KMS-11 (cell line): Measurements from ENCODE around the gene TP53AIP1.

Experiments
- H2AFZ ChIP-seq: fragments of 200-600 bp; sonication (generic); 2 replicates; pipeline ENCODE4 v1.6.1; 2016; ENCODE audit warnings: antibody characterized with exemption, mixed run types, low read depth
- H3K27ac ChIP-seq: fragments of 200-600 bp; sonication (generic); 2 replicates; pipeline ENCODE4 v1.6.1; 2016; ENCODE audit warnings: mild to moderate bottlenecking, mixed run types
- H3K27me3 ChIP-seq: fragments of 200-600 bp; sonication (generic); 2 replicates; pipeline ENCODE4 v1.6.1; 2017; ENCODE audit warnings: mild to moderate bottlenecking, low read depth, mixed run types, moderate library complexity; ENCODE audit not compliant: insufficient read depth
- H3K36me3 ChIP-seq: fragments of 200-600 bp; sonication (generic); 2 replicates; pipeline ENCODE4 v1.6.1; 2017; ENCODE audit warnings: mild to moderate bottlenecking, mixed run types; ENCODE audit not compliant: insufficient read depth
- H3K4me1 ChIP-seq: fragments of 200-600 bp; sonication (generic); 2 replicates; pipeline ENCODE4 v1.6.1; 2016; ENCODE audit warnings: mild to moderate bottlenecking, low read depth, mixed run types; ENCODE audit not compliant: poor library complexity, severe bottlenecking
- H3K4me2 ChIP-seq: fragments of 200-600 bp; sonication (generic); 2 replicates; pipeline ENCODE4 v1.7.0; 2016; ENCODE audit warnings: mild to moderate bottlenecking, mixed run types
- H3K4me3 ChIP-seq: fragments of 200-600 bp; sonication (generic); IDR thresholded peaks from 2 replicates; pipeline ENCODE4 v1.6.1; 2017; ENCODE audit warnings: low read depth, low read length, mixed read lengths; ENCODE audit not compliant: insufficient read depth
- H3K79me2 ChIP-seq: fragments of 200-600 bp; sonication (generic); 2 replicates; pipeline ENCODE4 v1.6.1; 2016; ENCODE audit warnings: low read depth, mixed run types; ENCODE audit not compliant: insufficient read depth
- H3K9ac ChIP-seq: fragments of 200-600 bp; sonication (generic); 2 replicates; pipeline ENCODE4 v1.6.1; 2016; ENCODE audit warnings: mild to moderate bottlenecking, mixed run types
- H4K20me1 ChIP-seq: fragments of 200-600 bp; sonication (generic); 2 replicates; pipeline ENCODE4 v1.6.1; 2016; ENCODE audit warnings: mild to moderate bottlenecking, mixed run types; ENCODE audit not compliant: insufficient read depth
- TF ChIP-seq, protein P1 (sequence below): fragments of 200-600 bp; sonication (generic); conservative IDR thresholded peaks from 2 replicates; pipeline ENCODE4 v1.6.1; 2017; ENCODE audit warnings: low read depth, mild to moderate bottlenecking, antibody characterized with exemption, low read length, moderate library complexity, mixed read lengths

TP53AIP1 gene

DNA sequence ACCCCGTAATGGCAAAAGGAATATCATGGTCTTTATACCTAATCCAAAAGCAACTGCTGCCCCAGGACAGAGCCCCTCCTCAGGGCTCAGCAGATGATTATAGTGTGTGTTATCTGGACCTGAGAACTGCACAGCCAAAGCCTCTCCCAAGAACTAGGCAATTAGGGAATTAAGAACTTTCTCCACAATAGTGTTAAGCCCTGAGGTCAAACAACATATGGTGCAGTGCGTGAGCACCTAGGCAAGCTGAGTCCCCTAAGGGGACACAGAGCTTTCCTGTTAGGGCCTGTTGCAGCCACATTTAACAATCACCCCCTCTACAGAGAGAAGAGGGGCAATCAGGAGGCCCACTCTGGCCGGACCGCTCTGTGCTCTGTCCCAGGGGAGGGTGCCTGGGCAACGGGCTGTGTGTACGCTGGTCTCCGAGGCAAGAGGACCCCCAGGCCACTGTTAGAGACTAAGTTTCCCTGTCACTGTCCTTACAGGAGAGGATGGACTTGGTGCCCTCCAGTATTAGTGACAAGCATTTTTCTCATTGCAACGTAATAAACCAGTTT lies 52.9 kb downstream of the TP53AIP1 start:
- Histone ChIP-seq H3K27ac (no peak overlapping the region), H3K27me3 (no peaks in the 10 kb centered on the region), H3K36me3 (no peaks in the 10 kb centered on the region), H2AFZ (no peak overlapping the region), H3K79me2 (no peaks in the 10 kb centered on the region), H3K4me1 (no peaks in the 10 kb centered on the region), H3K4me2 (no peak overlapping the region), H3K9ac (no peak overlapping the region), H3K4me3 (no peak overlapping the region), H4K20me1 (no peaks in the 10 kb centered on the region)
- TF ChIP-seq, protein P1, sequence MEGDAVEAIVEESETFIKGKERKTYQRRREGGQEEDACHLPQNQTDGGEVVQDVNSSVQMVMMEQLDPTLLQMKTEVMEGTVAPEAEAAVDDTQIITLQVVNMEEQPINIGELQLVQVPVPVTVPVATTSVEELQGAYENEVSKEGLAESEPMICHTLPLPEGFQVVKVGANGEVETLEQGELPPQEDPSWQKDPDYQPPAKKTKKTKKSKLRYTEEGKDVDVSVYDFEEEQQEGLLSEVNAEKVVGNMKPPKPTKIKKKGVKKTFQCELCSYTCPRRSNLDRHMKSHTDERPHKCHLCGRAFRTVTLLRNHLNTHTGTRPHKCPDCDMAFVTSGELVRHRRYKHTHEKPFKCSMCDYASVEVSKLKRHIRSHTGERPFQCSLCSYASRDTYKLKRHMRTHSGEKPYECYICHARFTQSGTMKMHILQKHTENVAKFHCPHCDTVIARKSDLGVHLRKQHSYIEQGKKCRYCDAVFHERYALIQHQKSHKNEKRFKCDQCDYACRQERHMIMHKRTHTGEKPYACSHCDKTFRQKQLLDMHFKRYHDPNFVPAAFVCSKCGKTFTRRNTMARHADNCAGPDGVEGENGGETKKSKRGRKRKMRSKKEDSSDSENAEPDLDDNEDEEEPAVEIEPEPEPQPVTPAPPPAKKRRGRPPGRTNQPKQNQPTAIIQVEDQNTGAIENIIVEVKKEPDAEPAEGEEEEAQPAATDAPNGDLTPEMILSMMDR = no peak

DNA sequence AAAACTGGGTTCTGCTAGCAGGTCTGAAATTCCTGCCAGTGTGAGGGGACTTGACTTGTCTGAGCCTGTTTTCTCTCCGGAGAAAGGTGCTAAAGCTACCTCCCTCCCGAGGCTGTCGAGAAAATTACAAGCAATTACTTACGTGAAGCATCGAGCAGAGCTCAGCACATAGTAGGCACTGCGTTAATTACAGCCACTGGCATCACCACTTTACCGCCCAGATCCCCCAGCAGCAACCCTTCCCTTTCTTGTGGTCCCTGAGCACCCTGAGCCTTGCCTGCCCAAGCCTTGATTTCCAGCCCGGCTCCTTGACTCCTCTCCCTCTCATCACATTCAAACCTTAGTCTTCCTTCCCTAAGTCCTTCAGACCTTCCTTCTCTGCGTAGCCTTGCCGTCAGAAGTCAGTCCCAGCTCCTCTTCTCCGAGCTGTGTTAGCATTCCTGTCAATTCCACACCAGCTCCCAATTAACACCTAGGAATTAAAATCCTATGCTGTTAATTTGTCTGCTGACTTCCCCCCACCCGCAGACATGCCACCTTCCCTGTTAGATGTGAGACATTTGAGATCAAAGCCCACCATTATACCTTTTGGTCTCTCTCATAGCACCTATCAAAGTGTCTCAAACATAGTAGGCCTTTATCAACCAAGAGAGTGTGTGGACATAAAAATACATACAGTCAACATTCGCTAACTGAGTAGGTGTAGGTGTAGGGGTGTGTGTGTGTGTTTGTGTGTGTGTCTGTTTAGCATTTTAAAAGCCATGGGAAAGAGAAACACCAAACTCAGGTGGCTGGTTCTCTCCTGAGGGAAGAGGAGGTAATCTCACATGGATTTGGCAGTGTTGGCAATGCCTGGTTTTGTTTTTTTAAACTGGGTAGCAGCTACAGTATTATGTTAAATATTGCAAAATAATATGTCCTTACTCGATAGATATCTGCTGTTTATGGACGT lies 54.4 kb downstream of the TP53AIP1 start:
- Histone ChIP-seq H3K79me2 (no peaks in the 10 kb centered on the region), H3K27ac (no peak overlapping the region), H3K36me3 (no peaks in the 10 kb centered on the region), H3K4me3 (no peak overlapping the region), H3K4me1 (peaks cover 6% of the 10 kb centered on the region), H3K27me3 (no peaks in the 10 kb centered on the region), H4K20me1 (no peaks in the 10 kb centered on the region), H2AFZ (no peak overlapping the region), H3K9ac (no peak overlapping the region), H3K4me2 (no peak overlapping the region)
- TF ChIP-seq, protein P1 = no peak

DNA sequence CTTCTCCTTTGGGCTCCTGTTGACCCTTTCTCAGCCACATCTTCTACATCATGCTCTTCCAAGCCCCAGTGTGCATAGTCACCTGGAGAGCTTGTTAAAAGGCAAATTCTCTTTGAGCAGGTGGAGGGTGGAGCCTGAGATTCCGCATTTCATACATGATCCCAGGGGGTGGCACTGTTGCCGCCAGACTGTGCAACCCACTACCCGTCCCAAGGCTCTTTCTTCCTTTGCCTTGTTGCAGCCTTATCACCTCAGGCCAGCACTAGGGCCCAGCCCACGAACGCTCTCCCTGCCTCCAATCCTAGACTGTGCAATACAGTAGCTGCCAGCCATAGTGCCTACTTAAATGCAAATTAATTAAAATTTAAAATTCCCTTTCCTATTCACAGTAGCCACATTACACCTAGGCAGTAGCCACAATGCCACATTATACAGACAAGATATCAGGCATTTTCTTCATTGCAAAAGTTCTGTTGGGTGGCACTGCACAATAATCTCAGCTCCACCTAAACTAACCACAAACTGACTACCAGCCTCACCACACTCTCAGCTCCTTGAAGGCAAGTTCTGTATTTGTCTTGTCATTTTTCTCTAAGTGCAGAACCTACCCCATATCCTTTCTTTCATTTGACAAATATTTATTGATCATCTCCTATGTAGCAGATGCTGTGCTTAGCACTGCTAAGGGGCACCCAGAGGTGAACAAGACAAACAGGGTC lies 56.1 kb downstream of the TP53AIP1 start:
- Histone ChIP-seq H3K79me2 (no peaks in the 10 kb centered on the region), H2AFZ (no peak overlapping the region), H3K27me3 (no peaks in the 10 kb centered on the region), H3K9ac (no peak overlapping the region), H3K4me3 (no peak overlapping the region), H3K27ac (no peak overlapping the region), H3K36me3 (no peaks in the 10 kb centered on the region), H3K4me1 (peaks cover 6% of the 10 kb centered on the region), H4K20me1 (no peaks in the 10 kb centered on the region), H3K4me2 (no peak overlapping the region)
- TF ChIP-seq, protein P1 = no peak
